Measurements from ENCODE around the gene STS.

Gene STS

GRCh38 chrX:7155163-7155562 lies 7.7 kb downstream of the STS start:
- no peak for DNase-seq (ENCODE audit: low spot score)
- TF ChIP-seq CTCF (IDR thresholded peaks at IDR 0.05; ENCODE audit: extremely low read depth, insufficient read depth, missing control alignments) = no peak
- in situ Hi-C loops (cut with MboI; ENCODE audit: low pct_unique_long_range_greater_than_20kb, low sequenced_read_pairs, unreplicated experiment) = no loop called here

GRCh38 chrX:7156879-7157278 lies 9.4 kb downstream of the STS start:
- no peak for TF ChIP-seq CTCF (IDR thresholded peaks at IDR 0.05; ENCODE audit: extremely low read depth, insufficient read depth, missing control alignments)
- DNase-seq (ENCODE audit: low spot score) = no peak
- in situ Hi-C loops (cut with MboI; ENCODE audit: low pct_unique_long_range_greater_than_20kb, low sequenced_read_pairs, unreplicated experiment) = no loop called here

GRCh38 chrX:7158468-7158990 lies 11.0 kb downstream of the STS start:
- no peak for DNase-seq (ENCODE audit: low spot score)

GRCh38 chrX:7159149-7159861 lies 11.8 kb downstream of the STS start:
- in situ Hi-C loops (cut with MboI; ENCODE audit: low pct_unique_long_range_greater_than_20kb, low sequenced_read_pairs, unreplicated experiment) = no loop called here
- DNase-seq (ENCODE audit: low spot score) = no peak
- no peak for TF ChIP-seq CTCF (IDR thresholded peaks at IDR 0.05; ENCODE audit: extremely low read depth, insufficient read depth, missing control alignments)

More at GRCh38 chrX:7158468-7158990, 11.0 kb downstream of the STS start:
- in situ Hi-C loops (cut with MboI; ENCODE audit: low pct_unique_long_range_greater_than_20kb, low sequenced_read_pairs, unreplicated experiment) = no loop called here
- no peak for TF ChIP-seq CTCF (IDR thresholded peaks at IDR 0.05; ENCODE audit: extremely low read depth, insufficient read depth, missing control alignments)

- no peak for TF ChIP-seq CTCF (IDR thresholded peaks at IDR 0.05; ENCODE audit: extremely low read depth, insufficient read depth, missing control alignments)
- DNase-seq (ENCODE audit: low spot score) = no peak
- in situ Hi-C loops (cut with MboI; ENCODE audit: low pct_unique_long_range_greater_than_20kb, low sequenced_read_pairs, unreplicated experiment) = no loop called here
These were observed 15.7 kb downstream of the STS start for GRCh38 chrX:7163146-7163677.

- in situ Hi-C loops (cut with MboI; ENCODE audit: low pct_unique_long_range_greater_than_20kb, low sequenced_read_pairs, unreplicated experiment) = no loop called here
- DNase-seq (ENCODE audit: low spot score) = no peak
- TF ChIP-seq CTCF (IDR thresholded peaks at IDR 0.05; ENCODE audit: extremely low read depth, insufficient read depth, missing control alignments) = no peak
These were observed 16.7 kb downstream of the STS start for GRCh38 chrX:7164174-7164573.
